ENCODE data around the gene LINC01488.

GRCh38 chr11:69454018-69454417, 27.4 kb upstream of the LINC01488 start:
- TF ChIP-seq YY1 (IDR thresholded peaks at IDR 0.05; ENCODE audit: low read depth), result no peak
- TF ChIP-seq CTCF (IDR thresholded peaks at IDR 0.05), result no peak
- TF ChIP-seq MAX (IDR thresholded peaks at IDR 0.05; ENCODE audit: low read depth), result no peak
- TF ChIP-seq FOXM1 (IDR thresholded peaks at IDR 0.05; ENCODE audit: low read depth), result no peak
- TF ChIP-seq EZH2phosphoT487 (IDR thresholded peaks at IDR 0.05; ENCODE audit: borderline replicate concordance, low read depth), result no peak
